Measurements from ENCODE around the gene GLRA1.
"Not testable (repeated sequence)": the region's sequence is repeated elsewhere in the genome, so short reads cannot be mapped to it uniquely, and the experiment has no call there.

The GLRA1 gene

DNA sequence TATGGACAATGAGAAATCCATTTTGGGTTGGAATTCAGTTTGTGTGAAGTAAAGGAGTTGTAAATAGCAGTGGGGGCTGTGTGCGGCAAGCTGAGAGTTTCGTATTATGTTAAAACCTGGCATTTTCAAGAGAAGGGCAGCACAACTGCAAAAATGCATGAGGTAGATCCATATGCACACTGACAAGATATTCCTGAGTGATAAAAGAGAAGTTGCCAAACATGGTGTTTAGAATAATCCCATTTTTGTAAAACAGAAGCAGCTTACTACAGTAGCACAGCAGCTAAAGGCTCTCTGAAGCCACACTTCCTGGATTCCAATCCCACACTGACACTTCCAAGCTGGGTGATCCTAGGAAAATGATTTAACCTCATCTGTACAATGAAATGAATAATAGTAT, 11.2 kb downstream of the GLRA1 start:
- no peak for DNase-seq (ENCODE audit: low spot score)

DNA sequence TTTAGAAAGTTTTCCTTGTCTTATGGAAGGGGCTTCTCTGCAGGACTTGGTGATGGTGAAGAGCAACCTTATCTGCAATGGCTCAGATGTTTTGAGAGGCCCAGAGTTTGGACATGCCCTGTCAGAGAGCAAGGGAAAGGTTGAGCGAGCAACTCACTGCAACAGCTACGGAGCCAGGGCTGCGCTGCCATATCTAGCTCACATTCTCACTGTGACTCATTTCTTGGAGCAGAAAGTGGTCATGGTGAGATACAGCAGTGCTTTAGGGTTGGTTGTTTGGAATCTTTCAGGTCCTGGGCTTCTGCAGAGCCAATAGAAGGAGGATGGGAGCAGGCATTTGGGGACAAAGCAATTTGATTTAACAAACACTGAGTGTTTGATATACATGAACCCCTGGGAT, 12.3 kb downstream of the GLRA1 start:
- no peak for DNase-seq (ENCODE audit: low spot score)

DNA sequence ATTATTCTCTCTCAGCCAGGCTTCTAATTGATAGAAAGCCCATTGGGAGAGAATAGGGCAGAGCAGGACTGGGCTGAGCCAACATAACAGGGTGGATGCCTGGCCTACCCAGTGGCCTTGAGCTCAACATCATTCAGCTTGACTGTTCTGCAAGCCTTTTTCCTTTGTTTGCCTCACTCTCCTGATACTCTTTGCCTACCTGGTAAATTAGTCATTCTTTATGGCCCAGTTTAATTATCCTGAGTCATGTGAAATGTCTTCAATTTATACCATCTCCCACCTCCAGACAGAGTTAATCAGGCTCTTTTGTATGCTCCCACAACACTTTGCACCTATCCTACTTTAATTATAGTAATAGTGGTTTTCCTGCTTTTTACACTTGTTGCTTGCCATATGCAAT, 13.6 kb downstream of the GLRA1 start:
- DNase-seq (ENCODE audit: low spot score) = no peak

DNA sequence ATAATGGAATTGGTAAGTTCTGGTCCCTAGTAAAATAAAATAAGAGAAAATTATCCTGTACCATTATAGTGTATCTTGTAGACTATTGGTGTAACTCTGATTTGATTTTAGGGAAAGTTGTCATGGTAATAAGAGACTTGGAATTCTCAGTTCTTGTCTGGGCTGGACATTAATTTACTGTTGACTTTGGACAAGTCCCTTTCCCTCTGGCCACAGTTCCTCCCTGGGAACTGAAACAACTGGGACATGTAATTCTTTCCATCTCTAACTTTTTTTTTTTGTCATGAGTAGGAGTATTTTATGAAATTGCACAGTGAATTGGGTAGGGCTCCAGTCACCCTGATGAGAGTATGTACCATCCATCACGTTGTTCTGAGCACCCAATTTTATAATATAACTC, 15.0 kb downstream of the GLRA1 start:
- DNase-seq (ENCODE audit: low spot score) = no peak

DNA sequence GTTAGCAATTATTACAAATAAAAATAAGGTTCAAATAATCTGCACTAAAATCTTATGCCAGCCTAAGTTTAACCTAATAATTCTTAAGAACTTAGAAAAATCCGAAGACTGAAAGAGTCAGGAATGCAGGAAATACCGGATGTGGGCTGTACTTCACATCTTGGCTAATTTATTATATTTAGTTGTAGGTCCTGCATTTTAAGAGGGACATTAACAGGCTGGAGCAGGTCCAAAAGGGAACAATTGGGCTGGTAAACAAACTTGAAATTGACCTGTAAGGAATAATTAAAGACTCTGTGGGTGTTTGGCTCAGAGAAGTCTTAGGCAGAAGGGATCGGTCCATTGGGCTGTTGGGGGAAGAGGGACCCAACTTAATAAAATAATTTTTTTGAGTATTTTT, 18.4 kb downstream of the GLRA1 start:
- DNase-seq (ENCODE audit: low spot score) = no peak

DNA sequence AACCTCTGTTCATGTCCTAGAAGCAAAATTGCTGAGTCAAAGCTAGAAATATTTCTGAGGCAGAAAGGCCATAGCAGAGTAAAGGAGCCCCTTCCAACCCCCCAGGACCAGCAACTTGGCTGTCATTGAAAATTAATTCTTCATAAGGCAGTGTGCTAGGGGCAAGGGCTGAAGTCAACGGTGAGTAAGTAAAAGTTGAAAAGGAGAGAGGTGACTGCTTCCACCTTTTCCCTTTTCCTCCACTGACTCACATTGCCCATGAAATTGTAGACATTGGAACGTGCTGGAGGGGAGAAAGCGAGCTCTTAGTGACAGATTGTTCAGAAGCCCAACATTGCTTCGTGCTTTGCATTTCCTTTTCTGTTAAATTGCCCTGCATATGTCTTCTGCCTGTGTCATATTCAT, 19.1 kb downstream of the GLRA1 start:
- DNase-seq (ENCODE audit: low spot score) = no peak

DNA sequence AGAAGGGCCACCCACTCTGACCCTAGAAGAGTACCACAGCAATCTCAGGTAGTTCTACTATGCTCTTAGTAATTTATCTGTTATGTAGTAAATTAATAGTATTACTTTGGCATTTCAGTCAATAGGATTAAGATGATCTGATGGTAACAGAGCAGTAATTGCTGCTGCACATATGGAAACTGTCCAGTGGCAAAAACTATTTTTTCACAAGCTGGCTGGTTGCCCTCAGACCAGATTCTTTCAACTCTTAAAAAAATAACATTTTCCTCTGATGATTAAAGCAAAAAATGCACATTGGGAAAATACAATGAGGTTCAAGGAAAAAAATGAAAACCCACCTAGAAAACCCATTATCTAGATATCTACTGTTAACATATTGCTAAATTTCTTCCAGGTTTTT, 19.7 kb downstream of the GLRA1 start:
- no peak for DNase-seq (ENCODE audit: low spot score)

DNA sequence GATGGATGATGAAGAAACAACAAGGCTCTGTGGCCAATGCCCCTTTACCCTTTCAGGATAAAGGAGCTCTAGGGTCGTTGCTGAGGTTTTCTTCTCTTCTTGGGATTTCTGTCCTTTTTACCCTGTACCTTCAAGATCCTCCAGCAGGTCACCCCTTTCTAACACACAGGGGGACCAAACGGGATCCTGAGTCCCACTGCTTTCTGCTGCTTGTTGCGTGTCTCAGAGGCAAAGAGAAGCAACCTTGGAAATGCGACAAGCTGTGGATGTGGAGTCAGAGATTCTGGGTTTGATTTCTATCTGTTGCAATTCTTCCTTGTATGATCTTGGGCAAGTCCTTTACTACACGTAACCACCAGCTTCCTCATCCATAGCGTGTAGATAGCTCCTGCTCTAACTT, 20.5 kb downstream of the GLRA1 start:
- DNase-seq (ENCODE audit: low spot score) = no peak

DNA sequence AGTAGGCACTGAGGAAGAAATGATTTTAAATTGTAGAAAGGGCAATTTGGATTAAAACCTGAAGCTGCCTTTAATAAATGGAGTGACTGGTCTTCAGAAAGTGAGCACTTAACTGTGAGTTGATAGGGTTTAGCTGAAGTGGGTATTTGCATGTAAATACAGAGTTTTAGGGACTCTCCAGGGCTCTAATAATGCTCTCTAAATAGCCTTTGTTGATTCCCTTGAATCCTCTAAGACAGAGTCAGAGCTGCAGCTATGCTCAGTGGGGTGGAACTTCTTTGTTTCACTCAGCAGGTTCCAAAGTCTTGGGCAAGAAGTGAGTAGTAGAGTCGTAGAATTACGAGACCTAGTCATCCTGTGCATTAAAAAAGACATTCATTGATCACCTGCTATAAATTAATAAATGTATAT, 21.4 kb downstream of the GLRA1 start:
- DNase-seq (ENCODE audit: low spot score) = no peak

DNA sequence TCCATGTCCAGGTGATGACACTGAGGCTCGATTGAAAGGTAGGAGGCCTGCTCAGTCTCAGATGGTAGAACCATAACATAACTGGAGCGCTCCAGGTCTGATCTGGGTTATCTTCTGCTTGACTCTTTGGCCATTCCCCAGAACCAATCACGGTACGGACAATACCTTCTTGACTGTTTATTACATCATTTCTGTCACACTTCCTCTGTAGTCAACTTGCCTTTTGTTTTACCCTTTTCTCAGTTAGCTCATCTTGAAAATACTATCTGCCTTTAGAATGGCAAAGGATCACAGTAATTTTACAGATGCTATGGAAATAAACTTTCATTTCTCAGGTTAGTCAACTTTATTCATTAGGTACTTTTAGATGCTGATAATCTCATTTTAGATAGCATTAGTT, 22.4 kb downstream of the GLRA1 start:
- DNase-seq (ENCODE audit: low spot score) = no peak

DNA sequence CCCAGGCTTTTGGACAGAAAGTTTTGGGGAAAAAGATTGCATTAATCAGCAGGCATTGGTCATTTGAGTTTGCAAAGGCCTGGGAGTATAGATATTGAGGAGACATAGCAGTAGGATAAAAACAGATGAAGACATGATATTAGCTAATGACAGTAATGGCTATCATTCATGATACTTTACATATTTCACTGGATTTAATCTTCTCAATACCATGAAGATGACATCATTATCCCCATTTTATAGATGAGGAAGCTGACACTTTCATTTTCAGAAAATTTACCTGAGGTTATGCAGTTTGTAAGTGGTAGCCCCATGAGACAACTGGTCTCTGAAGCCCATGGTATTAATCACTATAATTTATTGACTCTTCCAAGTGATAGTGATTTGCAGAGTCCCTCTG, 23.0 kb downstream of the GLRA1 start:
- no peak for DNase-seq (ENCODE audit: low spot score)

DNA sequence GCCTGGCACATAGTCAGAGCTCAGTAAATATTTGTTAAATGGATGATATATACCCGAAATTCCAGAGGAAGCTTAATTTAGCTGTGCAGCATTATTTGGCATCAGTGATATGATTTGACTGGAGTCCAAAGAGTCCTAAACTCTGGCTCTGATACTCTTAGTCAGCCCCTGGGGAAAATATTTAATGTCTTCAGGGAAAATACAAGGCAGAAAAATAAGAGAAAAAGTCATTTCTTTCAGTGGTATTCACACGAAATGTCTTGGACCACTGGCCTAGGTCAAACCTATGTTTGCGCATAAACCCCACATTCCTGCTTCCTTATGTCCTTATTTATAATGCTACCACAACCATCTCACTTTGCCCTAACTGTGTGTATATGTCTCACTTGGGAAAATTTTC, 23.8 kb downstream of the GLRA1 start:
- DNase-seq (ENCODE audit: low spot score) = no peak

DNA sequence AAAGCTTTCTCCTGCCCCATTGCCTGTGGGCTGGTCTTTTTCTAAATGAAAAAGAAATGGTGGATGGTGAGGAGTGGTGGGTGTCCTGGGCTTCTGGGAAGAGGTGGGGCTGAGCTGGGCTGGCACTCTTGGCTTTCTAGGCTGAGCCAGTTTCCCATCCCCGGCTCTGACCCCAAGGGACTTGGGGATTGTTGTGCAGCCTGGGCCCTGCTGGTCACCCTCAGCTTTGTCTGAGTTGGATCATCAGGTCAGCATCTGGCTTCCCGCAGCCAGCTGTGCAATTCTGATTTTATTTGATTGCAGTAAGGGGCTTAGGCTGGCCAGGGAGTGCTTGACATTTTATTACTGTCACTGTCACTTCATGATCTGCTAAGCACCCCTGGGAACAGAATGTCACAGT, 25.3 kb downstream of the GLRA1 start:
- DNase-seq (ENCODE audit: low spot score) = no peak

DNA sequence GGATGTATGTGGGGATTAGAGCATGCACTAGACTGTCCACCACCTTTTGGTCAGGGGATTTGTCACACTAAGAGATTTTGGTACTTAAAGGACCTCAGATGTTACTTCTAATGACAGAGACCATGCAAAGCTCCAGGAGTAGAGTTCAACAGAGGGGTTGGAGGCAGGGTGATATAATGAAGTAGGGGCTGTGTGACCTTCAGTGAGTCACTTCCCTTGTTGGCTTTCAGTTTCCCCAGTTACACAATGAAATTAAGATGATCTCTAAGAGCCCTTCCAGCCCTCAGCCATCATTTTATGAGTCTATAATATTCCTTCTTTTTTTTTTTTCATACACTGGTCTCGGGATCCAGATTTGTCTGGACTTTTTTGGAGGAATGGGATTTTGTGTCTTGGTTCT, 26.8 kb downstream of the GLRA1 start:
- DNase-seq (ENCODE audit: low spot score) = no peak

DNA sequence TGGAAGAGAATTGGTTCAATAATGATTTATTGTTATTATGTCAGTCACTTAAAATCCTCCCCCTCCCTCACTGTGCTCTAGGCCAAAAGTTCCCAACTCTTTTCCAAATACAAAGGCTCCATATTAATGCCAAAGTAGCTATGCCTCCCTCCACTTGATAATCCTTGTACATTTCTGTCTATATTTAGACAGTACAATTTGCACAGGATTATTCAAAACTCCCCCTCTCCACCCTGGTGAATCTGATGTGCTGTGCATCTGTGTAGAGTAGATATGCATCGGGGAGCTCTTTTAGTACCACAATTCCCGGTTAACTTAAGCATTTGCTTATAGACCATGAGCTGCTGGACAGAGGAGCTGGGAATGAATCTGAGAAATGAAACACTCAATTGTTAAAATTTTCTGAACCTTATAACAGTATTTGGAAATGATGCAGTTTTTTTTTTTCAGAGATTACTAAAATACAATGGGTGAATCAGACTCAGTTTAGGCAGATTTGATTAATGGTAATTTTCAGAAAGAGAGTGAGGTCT, 27.6 kb downstream of the GLRA1 start:
- no peak for DNase-seq (ENCODE audit: low spot score)

DNA sequence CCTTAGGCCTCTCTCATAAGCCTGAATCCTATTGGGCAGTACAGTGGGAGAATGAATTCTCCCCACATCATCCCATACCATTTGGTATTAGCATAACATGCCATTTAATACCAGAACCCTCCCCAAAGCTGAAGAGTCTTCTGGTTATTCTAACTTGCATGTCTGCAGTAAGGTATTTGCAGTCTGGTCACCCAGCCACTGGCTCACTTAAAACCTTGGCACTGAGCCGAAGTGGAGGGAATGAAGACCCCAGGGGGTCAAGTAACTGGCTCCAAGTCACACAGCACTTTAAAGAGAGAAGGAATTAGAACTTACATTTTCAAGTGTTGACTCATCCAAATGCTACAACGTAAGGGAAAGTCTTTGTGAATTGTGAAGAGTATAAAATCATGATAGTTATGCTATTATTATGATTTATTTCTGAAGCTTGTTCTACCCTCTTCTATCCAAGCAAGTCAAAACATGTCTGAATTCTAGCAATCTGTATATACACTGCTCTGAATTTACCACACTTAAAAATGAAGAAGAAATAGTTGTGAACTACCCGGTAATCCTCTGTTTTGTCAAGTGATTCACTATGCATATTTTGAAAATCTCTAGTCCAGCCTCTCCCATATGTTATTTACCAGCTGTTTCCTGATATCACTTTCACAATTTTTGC, 28.5 kb downstream of the GLRA1 start:
- no peak for DNase-seq (ENCODE audit: low spot score)

DNA sequence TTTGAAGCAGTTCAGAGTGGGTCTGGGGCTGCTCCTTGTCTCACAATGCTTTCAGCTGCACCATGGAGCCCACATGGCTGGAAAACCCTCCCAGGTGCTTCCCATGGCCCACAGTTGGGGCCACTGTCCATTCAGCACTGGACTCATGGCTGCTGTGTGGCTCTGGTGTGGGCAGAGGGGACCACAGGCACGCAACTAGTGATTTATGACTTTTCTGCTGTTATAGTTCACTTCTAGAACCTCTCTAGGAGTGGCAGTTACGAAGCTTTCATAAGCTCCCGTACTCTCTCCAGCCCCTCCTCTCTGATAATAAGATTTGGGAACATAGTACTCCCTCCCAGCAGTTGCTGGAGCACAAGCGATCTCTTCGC, 29.0 kb downstream of the GLRA1 start:
- no peak for DNase-seq (ENCODE audit: low spot score)

DNA sequence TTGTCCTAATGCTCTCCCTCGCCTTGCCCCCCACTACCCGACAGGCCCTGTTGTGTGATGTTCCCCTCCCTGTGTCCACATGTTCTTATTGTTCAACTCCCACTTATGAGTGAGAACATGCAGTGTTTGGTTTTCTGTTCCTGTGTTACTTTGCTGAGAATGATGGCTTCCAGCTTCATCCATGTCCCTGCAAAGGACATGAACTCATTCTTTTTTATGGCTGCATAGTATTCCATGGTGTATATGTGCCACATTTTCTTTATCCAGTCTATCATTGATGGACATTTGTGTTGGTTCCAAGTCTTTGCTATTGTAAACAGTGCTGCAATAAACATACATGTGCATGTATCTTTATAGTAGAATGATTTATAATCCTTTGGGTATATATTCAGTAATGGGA, 31.2 kb downstream of the GLRA1 start:
- not testable (repeated sequence) for DNase-seq (ENCODE audit: low spot score)

DNA sequence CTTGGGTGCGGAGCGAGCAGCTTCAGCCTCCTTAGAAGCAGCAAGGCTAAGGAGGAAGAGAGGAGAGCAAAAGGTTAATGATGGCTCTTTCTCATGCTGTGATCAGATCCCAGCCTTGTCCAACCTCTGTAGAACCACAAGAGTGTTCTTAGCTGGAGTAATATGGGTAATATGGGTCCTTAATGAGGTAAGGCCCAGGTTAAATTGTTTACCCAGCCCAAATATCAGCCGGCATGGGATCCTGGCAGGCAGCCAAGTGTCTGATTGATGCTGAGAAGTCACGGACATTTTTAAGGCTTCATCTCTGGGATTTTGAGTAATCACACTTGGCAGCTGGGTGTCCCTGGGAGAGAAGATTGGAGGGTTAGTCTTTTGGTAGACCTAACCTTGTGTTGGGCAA, 32.3 kb downstream of the GLRA1 start:
- DNase-seq (ENCODE audit: low spot score) = no peak

DNA sequence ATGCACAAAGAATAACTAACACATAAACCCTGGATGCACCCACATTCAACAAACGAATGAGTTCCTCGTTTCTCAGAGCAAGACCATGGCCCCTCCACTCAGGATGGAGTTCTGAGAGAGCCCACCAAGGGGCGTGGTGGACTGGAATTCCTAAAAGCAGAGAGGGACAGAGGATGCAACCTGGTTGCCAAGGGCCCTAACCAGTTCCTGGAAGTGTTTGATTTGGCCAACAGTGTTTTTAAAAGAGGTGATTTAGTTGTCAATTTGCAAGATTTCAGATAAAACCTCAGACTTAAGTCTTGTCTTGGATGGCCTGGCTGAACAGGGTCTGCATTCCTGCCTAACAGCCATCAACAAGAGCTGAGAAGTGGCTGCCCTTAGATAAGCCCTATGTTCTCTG, 34.4 kb downstream of the GLRA1 start:
- DNase-seq (ENCODE audit: low spot score) = no peak

DNA sequence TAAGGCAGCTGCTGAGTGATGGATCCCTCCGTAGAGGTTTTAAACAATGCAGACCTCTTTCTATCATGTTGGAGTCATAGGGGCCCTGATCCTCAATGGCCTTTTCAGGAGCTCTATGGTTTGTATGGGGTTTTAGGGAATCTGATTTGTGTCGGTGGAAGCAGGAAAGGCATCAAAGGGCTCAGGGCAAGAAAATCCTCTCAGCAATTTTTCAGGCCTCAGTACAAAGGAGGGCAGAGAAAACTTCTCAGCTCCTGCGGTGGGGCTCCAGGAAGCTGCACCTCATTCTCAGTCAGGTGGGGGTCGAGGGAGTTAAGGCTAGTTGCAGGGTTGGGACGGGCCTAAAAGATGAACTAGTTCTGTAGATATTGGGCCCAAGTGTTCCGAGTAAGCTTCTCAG, 35.0 kb downstream of the GLRA1 start:
- no peak for DNase-seq (ENCODE audit: low spot score)

DNA sequence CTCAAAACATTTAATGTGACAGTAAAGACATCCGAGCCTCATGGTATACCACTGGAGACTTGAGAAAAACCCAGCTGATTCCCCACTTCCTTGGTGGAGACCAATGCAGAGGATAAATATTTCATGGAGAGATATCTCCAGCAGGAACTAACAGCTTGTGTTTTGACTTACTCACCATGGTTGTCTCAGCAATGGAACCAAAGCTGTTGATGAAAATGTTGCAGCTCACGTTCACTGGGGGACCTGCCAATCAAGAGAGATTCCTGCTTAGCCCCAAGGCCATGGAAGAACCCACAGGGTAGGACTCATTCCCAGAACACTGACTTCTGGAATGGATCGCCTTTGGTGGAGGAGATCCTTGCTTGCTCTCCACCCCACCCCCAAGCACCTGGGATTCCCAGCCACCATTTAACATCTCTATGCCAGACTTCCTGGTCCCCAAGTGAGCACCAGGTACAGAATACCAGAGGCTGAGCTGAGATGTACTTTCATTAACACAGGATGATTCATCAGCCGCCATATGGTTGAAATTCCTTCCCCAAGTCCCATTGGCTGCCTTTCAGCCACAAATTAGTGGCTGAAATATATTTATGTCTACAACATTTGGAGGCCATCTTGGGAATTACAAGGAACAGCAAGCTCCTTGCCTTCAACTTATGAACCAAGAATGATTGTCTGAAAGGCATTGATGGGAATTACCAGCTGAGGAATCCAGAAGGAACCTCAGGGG, 37.9 kb downstream of the GLRA1 start:
- no peak for DNase-seq (ENCODE audit: low spot score)

DNA sequence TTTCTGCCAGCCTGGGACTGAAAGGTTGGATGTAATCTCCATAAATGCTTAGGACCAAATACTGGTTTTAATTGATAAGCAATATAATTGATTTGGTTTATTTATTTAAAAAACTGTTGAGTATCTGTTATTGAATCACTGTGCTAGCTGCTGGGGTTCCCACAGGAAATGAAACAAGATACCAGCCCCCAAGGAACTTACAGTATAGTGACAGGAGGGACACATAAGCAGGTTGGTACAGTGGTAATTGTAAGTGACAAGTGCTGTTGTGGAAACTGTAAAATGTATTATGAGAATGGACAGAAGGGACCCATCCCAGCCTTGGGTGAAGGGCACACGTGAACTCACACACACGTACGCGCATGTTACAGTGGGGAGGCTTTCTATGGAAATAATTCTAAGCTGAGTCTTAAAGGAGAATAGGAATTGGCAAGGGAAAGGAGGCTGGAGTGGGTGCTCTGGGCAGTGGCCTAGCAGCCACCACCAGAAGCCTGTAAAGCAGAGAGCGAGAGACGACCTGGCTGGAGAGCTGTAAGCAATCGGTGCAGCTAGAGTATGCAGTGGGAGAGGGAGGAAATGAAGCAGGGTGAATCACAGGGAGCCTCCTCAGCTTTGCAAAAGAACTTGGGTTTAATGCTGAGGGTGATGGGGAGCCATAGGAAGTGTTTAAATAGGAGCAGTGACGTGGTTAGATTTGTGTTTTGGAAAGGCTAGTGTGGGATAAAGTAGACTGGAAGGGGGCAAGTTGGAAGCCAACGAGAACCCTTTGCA, 39.3 kb downstream of the GLRA1 start:
- DNase-seq (ENCODE audit: low spot score) = no peak
